SJCRH30 (cell line): ENCODE results near the gene SEC63. TPM values are rescaled to one million over a fixed set of nuclear protein-coding genes. Genes with fewer than 3 reads are reported as not detected.
A peak's percentile ranks its signal among the peaks of the same experiment; 100 is the strongest.
"Not testable (repeated sequence)": the region's sequence is repeated elsewhere in the genome, so short reads cannot be mapped to it uniquely, and the experiment has no call there.

Source experiments
- DNase-seq, 2 experiments: peaks; one replicate each; pipeline ENCODE4 v3.0.0-alpha.2; 2015 to 2020
- H3K27ac ChIP-seq: fragments of 250-450 bp; sonication (Bioruptor Pico); 2 replicates; pipeline ENCODE4 v1.5.1; 2020; ENCODE audit warnings: mild to moderate bottlenecking, moderate library complexity
- H3K27me3 ChIP-seq: fragments of 250-450 bp; sonication (Bioruptor Pico); 2 replicates; pipeline ENCODE4 v1.5.1; 2020; ENCODE audit warnings: mild to moderate bottlenecking, moderate library complexity
- H3K36me3 ChIP-seq: fragments of 250-450 bp; sonication (Bioruptor Pico); 2 replicates; pipeline ENCODE4 v1.5.1; 2020; ENCODE audit warnings: mild to moderate bottlenecking, moderate library complexity
- H3K4me1 ChIP-seq: fragments of 250-450 bp; sonication (Bioruptor Pico); 2 replicates; pipeline ENCODE4 v1.5.1; 2020; ENCODE audit warnings: mild to moderate bottlenecking, moderate library complexity
- H3K4me3 ChIP-seq: fragments of 250-450 bp; sonication (Bioruptor Pico); 2 replicates; pipeline ENCODE4 v1.5.1; 2020; ENCODE audit warnings: mild to moderate bottlenecking, moderate library complexity
- H3K9me3 ChIP-seq: fragments of 250-450 bp; sonication (Bioruptor Pico); replicated peaks from 2 replicates; pipeline ENCODE4 v1.5.1; 2020; ENCODE audit warnings: mild to moderate bottlenecking, moderate library complexity
- total RNA-seq: library from RNA; depleted of rRNA; stranded (reverse); fragments of >200 nt; shearing (Covaris generic); gene quantifications from 2 replicates; pipeline ENCODE4 v1.2.3, GENCODE V29; 2014

SEC63 gene
- total RNA-seq, 1 experiment from 2014 or later, result 25.6 TPM

GRCh38 chr6:107868867-107869611 is 89.0 kb downstream of the SEC63 start:
- peaks cover 33% of the 10 kb centered on the region for H3K36me3 ChIP-seq
- H3K4me3 ChIP-seq, result no peak overlapping the region
- H3K27ac ChIP-seq, result no peak overlapping the region
- H3K27me3 ChIP-seq, result no peaks in the 10 kb centered on the region
- H3K9me3 ChIP-seq, result no peaks in the 10 kb centered on the region
- H3K4me1 ChIP-seq, result peaks cover 17% of the 10 kb centered on the region
- no peak for DNase-seq

- peaks cover 26% of the 10 kb centered on the region for H3K36me3 ChIP-seq
- no peak overlapping the region for H3K4me3 ChIP-seq
- no peak for DNase-seq
- H3K27me3 ChIP-seq, result no peaks in the 10 kb centered on the region
- no peak overlapping the region for H3K27ac ChIP-seq
- peaks cover 17% of the 10 kb centered on the region for H3K4me1 ChIP-seq
- no peaks in the 10 kb centered on the region for H3K9me3 ChIP-seq
Observed at GRCh38 chr6:107867302-107867615, 90.7 kb downstream of the SEC63 start.

GRCh38 chr6:107866606-107867301 is 91.3 kb downstream of the SEC63 start:
- no peaks in the 10 kb centered on the region for H3K27me3 ChIP-seq
- peak; percentile 17 to 71 for DNase-seq
- H3K27ac ChIP-seq, result no peak overlapping the region
- no peaks in the 10 kb centered on the region for H3K9me3 ChIP-seq
- H3K36me3 ChIP-seq, result peaks cover 21% of the 10 kb centered on the region
- no peak overlapping the region for H3K4me3 ChIP-seq
- peaks cover 17% of the 10 kb centered on the region for H3K4me1 ChIP-seq

GRCh38 chr6:107864226-107865127 is 93.5 kb downstream of the SEC63 start:
- Histone ChIP-seq H3K27ac (no peak overlapping the region), H3K4me3 (no peak overlapping the region), H3K9me3 (0 out of 2 replicates have a peak, but pooled peaks cover 2% of the 10 kb centered on the region), H3K4me1 (peaks cover 8% of the 10 kb centered on the region; the same call in 1 of the 2 replicates), H3K36me3 (peaks cover 8% of the 10 kb centered on the region), H3K27me3 (no peaks in the 10 kb centered on the region)
- no peak for DNase-seq

GRCh38 chr6:107862383-107862782 is 95.6 kb downstream of the SEC63 start:
- H3K4me3 ChIP-seq, result no peak overlapping the region
- H3K9me3 ChIP-seq, result 0 out of 2 replicates have a peak, but pooled peaks cover 2% of the 10 kb centered on the region
- no peak overlapping the region for H3K27ac ChIP-seq
- no peak for DNase-seq
- H3K4me1 ChIP-seq, result no peaks in the 10 kb centered on the region
- H3K27me3 ChIP-seq, result no peaks in the 10 kb centered on the region
- peaks cover 4% of the 10 kb centered on the region; the same call in 1 of the 2 replicates for H3K36me3 ChIP-seq

- H3K9me3 ChIP-seq, H3K27ac ChIP-seq, H3K4me3 ChIP-seq, H3K27me3 ChIP-seq, H3K36me3 ChIP-seq, H3K4me1 ChIP-seq, DNase-seq: not testable (repeated sequence)
Observed at GRCh38 chr6:107860963-107861362, 97.0 kb downstream of the SEC63 start.

- not testable (repeated sequence) for H3K36me3 ChIP-seq, H3K9me3 ChIP-seq, H3K27ac ChIP-seq, DNase-seq, H3K27me3 ChIP-seq, H3K4me1 ChIP-seq, H3K4me3 ChIP-seq
Observed at GRCh38 chr6:107860144-107860543, 97.9 kb downstream of the SEC63 start.

- H3K9me3 ChIP-seq, result no peaks in the 10 kb centered on the region
- H3K27ac ChIP-seq, result no peak overlapping the region
- no peaks in the 10 kb centered on the region for H3K4me1 ChIP-seq
- no peak for DNase-seq
- H3K36me3 ChIP-seq, result no peaks in the 10 kb centered on the region
- H3K4me3 ChIP-seq, result no peak overlapping the region
- no peaks in the 10 kb centered on the region for H3K27me3 ChIP-seq
Observed at GRCh38 chr6:107853230-107853629, 104.8 kb downstream of the SEC63 start.

GRCh38 chr6:107849325-107849724 is 108.7 kb downstream of the SEC63 start:
- Histone ChIP-seq H3K27ac (no peak overlapping the region), H3K4me1 (no peaks in the 10 kb centered on the region), H3K27me3 (0 out of 2 replicates have a peak, but pooled peaks cover 6% of the 10 kb centered on the region), H3K36me3 (no peaks in the 10 kb centered on the region), H3K9me3 (no peaks in the 10 kb centered on the region), H3K4me3 (no peak overlapping the region)
- no peak for DNase-seq

GRCh38 chr6:107847844-107848802 is 109.9 kb downstream of the SEC63 start:
- no peaks in the 10 kb centered on the region for H3K9me3 ChIP-seq
- DNase-seq, result peak; percentile 87 to 91
- no peaks in the 10 kb centered on the region for H3K4me1 ChIP-seq
- peaks cover 6% of the 10 kb centered on the region; the same call in 1 of the 2 replicates for H3K27me3 ChIP-seq
- peak overlapping the region; percentile 57 for H3K4me3 ChIP-seq
- H3K36me3 ChIP-seq, result no peaks in the 10 kb centered on the region
- H3K27ac ChIP-seq, result no peak overlapping the region

GRCh38 chr6:107846262-107846795 is 111.7 kb downstream of the SEC63 start:
- Histone ChIP-seq H3K4me3 (no peak overlapping the region), H3K4me1 (no peaks in the 10 kb centered on the region), H3K27ac (no peak overlapping the region), H3K27me3 (peaks cover 6% of the 10 kb centered on the region; the same call in 1 of the 2 replicates), H3K9me3 (no peaks in the 10 kb centered on the region), H3K36me3 (no peaks in the 10 kb centered on the region)
- DNase-seq, result no peak

GRCh38 chr6:107845777-107846176 is 112.2 kb downstream of the SEC63 start:
- Histone ChIP-seq H3K27me3 (peaks cover 6% of the 10 kb centered on the region; the same call in 1 of the 2 replicates), H3K4me1 (no peaks in the 10 kb centered on the region), H3K36me3 (no peaks in the 10 kb centered on the region), H3K27ac (no peak overlapping the region), H3K9me3 (no peaks in the 10 kb centered on the region), H3K4me3 (no peak overlapping the region)
- DNase-seq, result no peak

GRCh38 chr6:107843400-107843799 is 114.6 kb downstream of the SEC63 start:
- no peaks in the 10 kb centered on the region for H3K4me1 ChIP-seq
- H3K9me3 ChIP-seq, result no peaks in the 10 kb centered on the region
- DNase-seq, result no peak
- H3K27me3 ChIP-seq, result peaks cover 6% of the 10 kb centered on the region
- no peak overlapping the region for H3K4me3 ChIP-seq
- no peaks in the 10 kb centered on the region for H3K36me3 ChIP-seq
- no peak overlapping the region for H3K27ac ChIP-seq

- Histone ChIP-seq H3K4me1 (no peaks in the 10 kb centered on the region), H3K4me3 (no peak overlapping the region), H3K9me3 (no peaks in the 10 kb centered on the region), H3K27me3 (no peaks in the 10 kb centered on the region; the same call in none of the 2 replicates), H3K27ac (no peak overlapping the region), H3K36me3 (no peaks in the 10 kb centered on the region)
- no peak for DNase-seq
Observed at GRCh38 chr6:107841275-107841670, 116.7 kb downstream of the SEC63 start.
